SU-DHL-6 (cell line): ENCODE data around the gene COPS8.

Experiments
- H2AFZ ChIP-seq: fragments of 200-600 bp; sonication (generic); 2 replicates; pipeline ENCODE4 v1.6.1; 2014; ENCODE audit warnings: low read depth, mild to moderate bottlenecking, moderate library complexity, mixed read lengths, antibody characterized with exemption, low read length; ENCODE audit not compliant: severe bottlenecking
- H3F3A ChIP-seq: fragments of 200-600 bp; shearing (Covaris generic); 2 replicates; pipeline ENCODE4 v1.6.0; 2016; ENCODE audit warnings: antibody characterized with exemption, mild to moderate bottlenecking; ENCODE audit not compliant: insufficient read depth
- H3K27ac ChIP-seq: fragments of 200-600 bp; sonication (generic); 2 replicates; pipeline ENCODE4 v1.5.1; 2016; ENCODE audit warnings: low read depth, mild to moderate bottlenecking, low read length, moderate library complexity, mixed read lengths
- H3K27me3 ChIP-seq: fragments of 200-600 bp; sonication (generic), shearing (Covaris generic); 2 replicates; pipeline ENCODE4 v1.6.0; 2014; ENCODE audit warnings: mild to moderate bottlenecking, low read length
- H3K36me3 ChIP-seq: fragments of 200-600 bp; sonication (generic); 2 replicates; pipeline ENCODE4 v1.6.1; 2014; ENCODE audit warnings: mild to moderate bottlenecking, low read length, mixed read lengths
- H3K4me2 ChIP-seq: fragments of 300-600, 200-600 bp; shearing (Covaris generic), sonication (generic); 2 replicates; pipeline ENCODE4 v1.6.0; 2014; ENCODE audit warnings: low read length, low read depth, mild to moderate bottlenecking; ENCODE audit not compliant: poor library complexity, severe bottlenecking
- H3K4me3 ChIP-seq: fragments of 200-600 bp; sonication (generic); 2 replicates; pipeline ENCODE4 v1.5.1; 2014; ENCODE audit warnings: antibody characterized with exemption, low read length, mild to moderate bottlenecking, mixed read lengths; ENCODE audit not compliant: insufficient read depth, poor library complexity, severe bottlenecking
- H3K79me2 ChIP-seq: fragments of 200-600 bp; sonication (generic); 2 replicates; pipeline ENCODE4 v1.6.1; 2014; ENCODE audit warnings: mild to moderate bottlenecking, low read length, moderate library complexity; ENCODE audit not compliant: insufficient read depth
- H3K9ac ChIP-seq: fragments of 200-600 bp; sonication (generic); 2 replicates; pipeline ENCODE4 v1.7.0; 2014; ENCODE audit warnings: mild to moderate bottlenecking, low read length
- H3K9me2 ChIP-seq: fragments of 200-600 bp; sonication (generic); replicated peaks from 2 replicates; pipeline ENCODE4 v1.6.1; 2014; ENCODE audit warnings: low read length; ENCODE audit not compliant: insufficient read depth
- H3K9me3 ChIP-seq: fragments of 200-600 bp; sonication (generic); 2 replicates; pipeline ENCODE4 v1.6.1; 2014; ENCODE audit warnings: low read length, mixed read lengths; ENCODE audit not compliant: insufficient read depth
- H4K20me1 ChIP-seq: fragments of 200-600 bp; sonication (generic); 2 replicates; pipeline ENCODE4 v1.6.1; 2014; ENCODE audit warnings: low read depth, mild to moderate bottlenecking, antibody characterized with exemption, low read length, moderate library complexity, mixed read lengths
- CTCF ChIP-seq: fragments of 200-600 bp; sonication (generic); IDR thresholded peaks from one replicate; pipeline ENCODE4 v1.5.1; 2017; ENCODE audit warnings: antibody characterized with exemption, mild to moderate bottlenecking, low read length, moderate library complexity; ENCODE audit not compliant: insufficient read depth, poor library complexity, severe bottlenecking
- EZH2phosphoT487 ChIP-seq: fragments of 200-600 bp; sonication (generic), shearing (Covaris generic); conservative IDR thresholded peaks from 2 replicates; pipeline ENCODE4 v1.6.1; 2018; ENCODE audit warnings: mild to moderate bottlenecking, antibody characterized with exemption, low read length, moderate library complexity, mixed read lengths

COPS8 gene

GRCh38 chr2:237053066-237053465, 32.6 kb upstream of the COPS8 start:
- no peak overlapping the region for H3K4me3 ChIP-seq
- H3F3A ChIP-seq, result no peaks in the 10 kb centered on the region
- H3K9me2 ChIP-seq, result no peaks in the 10 kb centered on the region

GRCh38 chr2:237055386-237056100, 30.1 kb upstream of the COPS8 start:
- H3K9me3 ChIP-seq, result no peaks in the 10 kb centered on the region
- no peak overlapping the region for H2AFZ ChIP-seq
- H3K4me2 ChIP-seq, result no peak overlapping the region
- H3K9me2 ChIP-seq, result no peaks in the 10 kb centered on the region
- H3K9ac ChIP-seq, result no peak overlapping the region
- H3K79me2 ChIP-seq, result no peaks in the 10 kb centered on the region
- H3K4me3 ChIP-seq, result no peak overlapping the region
- no peaks in the 10 kb centered on the region for H4K20me1 ChIP-seq
- no peak for TF ChIP-seq EZH2phosphoT487
- no peak for TF ChIP-seq CTCF
- H3K27me3 ChIP-seq, result no peaks in the 10 kb centered on the region
- H3K27ac ChIP-seq, result no peak overlapping the region
- no peaks in the 10 kb centered on the region for H3F3A ChIP-seq
- no peaks in the 10 kb centered on the region for H3K36me3 ChIP-seq

More at GRCh38 chr2:237053066-237053465, 32.6 kb upstream of the COPS8 start:
- H3K36me3 ChIP-seq, result no peaks in the 10 kb centered on the region; the same call in 1 of the 2 replicates
- no peaks in the 10 kb centered on the region for H3K79me2 ChIP-seq
- H3K27ac ChIP-seq, result no peak overlapping the region
- H2AFZ ChIP-seq, result no peak overlapping the region
- H3K9me3 ChIP-seq, result 0 out of 2 replicates have a peak, but pooled peaks cover 9% of the 10 kb centered on the region
- no peak overlapping the region for H3K4me2 ChIP-seq
- no peak for TF ChIP-seq CTCF
- no peak for TF ChIP-seq EZH2phosphoT487
- no peaks in the 10 kb centered on the region for H3K27me3 ChIP-seq
- no peaks in the 10 kb centered on the region for H4K20me1 ChIP-seq
- H3K9ac ChIP-seq, result no peak overlapping the region

GRCh38 chr2:237056287-237056875, 29.3 kb upstream of the COPS8 start:
- H3K27me3 ChIP-seq, result no peaks in the 10 kb centered on the region
- H3K4me2 ChIP-seq, result no peak overlapping the region
- no peaks in the 10 kb centered on the region for H3K36me3 ChIP-seq
- H3K9me3 ChIP-seq, result no peaks in the 10 kb centered on the region
- H3K9me2 ChIP-seq, result no peaks in the 10 kb centered on the region
- H3K9ac ChIP-seq, result no peak overlapping the region
- H3K27ac ChIP-seq, result no peak overlapping the region
- TF ChIP-seq EZH2phosphoT487 (no peak), CTCF (no peak)
- no peaks in the 10 kb centered on the region for H4K20me1 ChIP-seq
- H3F3A ChIP-seq, result no peaks in the 10 kb centered on the region
- H2AFZ ChIP-seq, result no peak overlapping the region
- no peak overlapping the region for H3K4me3 ChIP-seq
- no peaks in the 10 kb centered on the region for H3K79me2 ChIP-seq
